ENCODE measurements around the gene CREM.

CREM gene

GRCh38 chr10:35124540-35124939 is 2.1 kb upstream of the CREM start:
- no peak for TF ChIP-seq ZNF274 (IDR thresholded peaks at IDR 0.05; ENCODE audit: low read depth, low read length)

GRCh38 chr10:35126062-35126529 is 550 bp upstream of the CREM start:
- no peak for TF ChIP-seq ZNF274 (IDR thresholded peaks at IDR 0.05; ENCODE audit: low read depth, low read length)

More at GRCh38 chr10:35124540-35124939, 2.1 kb upstream of the CREM start:
- H3K4me3 ChIP-seq (ENCODE audit: low read length): no peak overlapping the region

GRCh38 chr10:35127289-35127891 is 744 bp downstream of the CREM start:
- no peak for TF ChIP-seq ZNF274 (IDR thresholded peaks at IDR 0.05; ENCODE audit: low read depth, low read length)
- peak overlapping the region; percentile 84 for H3K4me3 ChIP-seq (ENCODE audit: low read length)

More at GRCh38 chr10:35126062-35126529, 550 bp upstream of the CREM start:
- H3K4me3 ChIP-seq (ENCODE audit: low read length): peak overlapping the region; percentile 77

- no peak for TF ChIP-seq ZNF274 (IDR thresholded peaks at IDR 0.05; ENCODE audit: low read depth, low read length)
- no peak overlapping the region for H3K4me3 ChIP-seq (ENCODE audit: low read length)
Measured at GRCh38 chr10:35129185-35129674, 2.6 kb downstream of the CREM start.

GRCh38 chr10:35130663-35131062 is 4.0 kb downstream of the CREM start:
- no peak for TF ChIP-seq ZNF274 (IDR thresholded peaks at IDR 0.05; ENCODE audit: low read depth, low read length)
- no peak overlapping the region for H3K4me3 ChIP-seq (ENCODE audit: low read length)

GRCh38 chr10:35132727-35133126 is 6.1 kb downstream of the CREM start:
- no peak for TF ChIP-seq ZNF274 (IDR thresholded peaks at IDR 0.05; ENCODE audit: low read depth, low read length)
- H3K4me3 ChIP-seq (ENCODE audit: low read length): peak overlapping the region; percentile 10; the same call in 1 of the 2 replicates

- TF ChIP-seq ZNF274 (IDR thresholded peaks at IDR 0.05; ENCODE audit: low read depth, low read length): no peak
- H3K4me3 ChIP-seq (ENCODE audit: low read length): no peak overlapping the region
Measured at GRCh38 chr10:35133586-35133985, 6.9 kb downstream of the CREM start.

GRCh38 chr10:35135861-35136260 is 9.2 kb downstream of the CREM start:
- H3K4me3 ChIP-seq (ENCODE audit: low read length): no peak overlapping the region; the same call in 1 of the 2 replicates
- TF ChIP-seq ZNF274 (IDR thresholded peaks at IDR 0.05; ENCODE audit: low read depth, low read length): no peak

- no peak for TF ChIP-seq ZNF274 (IDR thresholded peaks at IDR 0.05; ENCODE audit: low read depth, low read length)
- peak overlapping the region; percentile 17; the same call in 1 of the 2 replicates for H3K4me3 ChIP-seq (ENCODE audit: low read length)
Measured at GRCh38 chr10:35136263-35136815, 9.7 kb downstream of the CREM start.

- no peak overlapping the region for H3K4me3 ChIP-seq (ENCODE audit: low read length)
- no peak for TF ChIP-seq ZNF274 (IDR thresholded peaks at IDR 0.05; ENCODE audit: low read depth, low read length)
Measured at GRCh38 chr10:35140126-35140525, 13.5 kb downstream of the CREM start.

- TF ChIP-seq ZNF274 (IDR thresholded peaks at IDR 0.05; ENCODE audit: low read depth, low read length): no peak
Measured at GRCh38 chr10:35140727-35141126, 14.1 kb downstream of the CREM start.

GRCh38 chr10:35150308-35150707 is 23.7 kb downstream of the CREM start:
- TF ChIP-seq ZNF274 (IDR thresholded peaks at IDR 0.05; ENCODE audit: low read depth, low read length): no peak
- peak overlapping the region; percentile 13; the same call in 1 of the 2 replicates for H3K4me3 ChIP-seq (ENCODE audit: low read length)

More at GRCh38 chr10:35140727-35141126, 14.1 kb downstream of the CREM start:
- no peak overlapping the region for H3K4me3 ChIP-seq (ENCODE audit: low read length)

GRCh38 chr10:35152992-35153391 is 26.3 kb downstream of the CREM start:
- no peak overlapping the region for H3K4me3 ChIP-seq (ENCODE audit: low read length)
- TF ChIP-seq ZNF274 (IDR thresholded peaks at IDR 0.05; ENCODE audit: low read depth, low read length): no peak

- TF ChIP-seq ZNF274 (IDR thresholded peaks at IDR 0.05; ENCODE audit: low read depth, low read length): no peak
- H3K4me3 ChIP-seq (ENCODE audit: low read length): no peak overlapping the region
Measured at GRCh38 chr10:35153716-35154115, 27.1 kb downstream of the CREM start.

- no peak for TF ChIP-seq ZNF274 (IDR thresholded peaks at IDR 0.05; ENCODE audit: low read depth, low read length)
- no peak overlapping the region for H3K4me3 ChIP-seq (ENCODE audit: low read length)
Measured at GRCh38 chr10:35160743-35161142, 34.1 kb downstream of the CREM start.
